HEK293T (cell line): ENCODE measurements around the gene C15orf61.
A peak's percentile ranks its signal among the peaks of the same experiment; 100 is the strongest.

ENCODE experiments used
- CTCF ChIA-PET: fragments of 350-600 bp; formaldehyde crosslinking; extraction: SDS; loops from one replicate; lab custom pipeline; 2021; ENCODE audit warnings: antibody characterized with exemption, inconsistent platforms; lab: Yijun Ruan, JAX
- POLR2A ChIA-PET: fragments of 350-600 bp; formaldehyde crosslinking; extraction: SDS; loops from one replicate; lab custom pipeline; 2020; ENCODE audit warnings: antibody characterized with exemption, inconsistent platforms; lab: Yijun Ruan, JAX
- DNase-seq: peaks from one replicate; pipeline ENCODE4 v3.0.0; 2012; ENCODE audit warnings: mixed read lengths; ENCODE audit errors: extremely low spot score
- ARNT ChIP-seq: fragments of 450-650 bp; IDR thresholded peaks from 2 replicates; pipeline ENCODE4 v1.6.1; 2017; ENCODE audit warnings: mild to moderate bottlenecking
- BHLHE40 ChIP-seq: fragments of 450-650 bp; IDR thresholded peaks from 2 replicates; pipeline ENCODE4 v1.6.1; 2016; ENCODE audit warnings: mild to moderate bottlenecking, moderate library complexity, borderline replicate concordance
- CTBP1 ChIP-seq: fragments of 450-650 bp; IDR thresholded peaks from 2 replicates; pipeline ENCODE4 v1.6.1; 2016; ENCODE audit warnings: borderline replicate concordance
- ELF4 ChIP-seq: fragments of 450-650 bp; IDR thresholded peaks from 2 replicates; pipeline ENCODE4 v1.6.1; 2017; ENCODE audit warnings: antibody characterized with exemption
- FOXA1 ChIP-seq: fragments of 450-650 bp; IDR thresholded peaks from 2 replicates; pipeline ENCODE4 v1.6.1; 2016; ENCODE audit warnings: mild to moderate bottlenecking
- FOXK2 ChIP-seq: fragments of 450-650 bp; IDR thresholded peaks from 2 replicates; pipeline ENCODE4 v1.6.1; 2016; ENCODE audit warnings: mild to moderate bottlenecking
- FOXM1 ChIP-seq: fragments of 450-650 bp; IDR thresholded peaks from 2 replicates; pipeline ENCODE4 v1.6.1; 2017; ENCODE audit warnings: mild to moderate bottlenecking, borderline replicate concordance
- HDGF ChIP-seq: fragments of 450-650 bp; IDR thresholded peaks from 2 replicates; pipeline ENCODE4 v1.6.1; 2017; ENCODE audit warnings: antibody characterized with exemption, borderline replicate concordance
- L3MBTL2 ChIP-seq: fragments of 450-650 bp; conservative IDR thresholded peaks from 2 replicates; pipeline ENCODE4 v1.6.1; 2016; ENCODE audit warnings: mild to moderate bottlenecking
- LEF1 ChIP-seq: fragments of 450-650 bp; IDR thresholded peaks from 2 replicates; pipeline ENCODE4 v1.6.1; 2017; ENCODE audit warnings: mild to moderate bottlenecking, borderline replicate concordance
- NFRKB ChIP-seq: fragments of 450-650 bp; IDR thresholded peaks from 2 replicates; pipeline ENCODE4 v1.6.1; 2016; ENCODE audit warnings: mild to moderate bottlenecking, moderate library complexity
- SP1 ChIP-seq: fragments of 450-650 bp; IDR thresholded peaks from 2 replicates; pipeline ENCODE4 v1.6.1; 2017
- SUZ12 ChIP-seq: fragments of 450-650 bp; IDR thresholded peaks from 2 replicates; pipeline ENCODE4 v1.6.1; 2016; ENCODE audit warnings: mild to moderate bottlenecking
- TARDBP ChIP-seq: fragments of 450-650 bp; IDR thresholded peaks from 2 replicates; pipeline ENCODE4 v1.6.1; 2016
- ZNF384 ChIP-seq: fragments of 450-650 bp; IDR thresholded peaks from 2 replicates; pipeline ENCODE4 v1.6.1; 2016
- TF ChIP-seq, protein P1 (sequence below): fragments of 450-650 bp; IDR thresholded peaks from 2 replicates; pipeline ENCODE4 v1.6.1; 2016

The C15orf61 gene

DNA sequence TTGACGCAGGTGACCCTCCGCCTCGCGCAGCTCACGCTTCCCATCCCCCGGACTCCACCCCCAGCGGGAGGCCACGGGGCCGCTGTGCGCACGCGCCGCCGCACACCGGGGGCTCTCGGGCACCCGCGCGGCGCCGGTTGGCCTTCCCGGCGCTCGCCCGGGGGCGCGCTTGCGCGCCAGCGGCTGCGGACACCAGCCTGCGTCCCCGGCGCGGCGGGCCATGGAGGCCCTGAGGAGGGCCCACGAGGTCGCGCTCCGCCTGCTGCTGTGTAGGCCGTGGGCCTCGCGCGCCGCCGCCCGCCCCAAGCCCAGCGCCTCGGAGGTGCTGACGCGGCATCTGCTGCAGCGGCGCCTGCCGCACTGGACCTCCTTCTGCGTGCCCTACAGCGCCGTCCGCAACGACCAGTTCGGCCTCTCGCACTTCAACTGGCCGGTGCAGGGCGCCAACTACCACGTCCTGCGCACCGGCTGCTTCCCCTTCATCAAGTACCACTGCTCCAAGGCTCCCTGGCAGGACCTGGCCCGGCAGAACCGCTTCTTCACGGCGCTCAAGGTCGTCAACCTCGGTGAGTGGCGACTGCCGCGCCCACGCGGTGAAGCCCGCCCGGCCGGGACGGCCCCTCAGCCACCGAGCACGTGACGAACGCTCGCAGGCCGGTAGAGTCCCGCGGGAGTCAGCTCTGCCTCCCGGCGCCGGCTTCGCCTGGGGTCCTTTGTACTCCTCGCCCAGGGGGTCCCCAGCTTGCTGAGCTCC is at the start of gene C15orf61:
Gene C15orf61 (plus strand): TSS at position 103 of the 754 bp plus-strand sequence. CDS start 118 bp downstream, at position 221.
- POLR2A ChIA-PET: interaction anchor here (0.6 to 2.6 kb wide), 21 partner anchors 8 to 819 kb away, joined by 3 to 22 read pairs (median 3); partner anchors contain the start of genes MAP2K5 and SMAD6
- DNase-seq: peak; percentile 82
- no peak for TF ChIP-seq FOXK2
- TF ChIP-seq FOXM1: peak; percentile 66; the same call in 1 of the 2 replicates
- TF ChIP-seq LEF1: peak; percentile 79; the same call in 1 of the 2 replicates
- peak; percentile 99 for TF ChIP-seq L3MBTL2
- CTCF ChIA-PET: interaction anchor here (0.6 to 0.9 kb wide), 2 partner anchors 20 to 315 kb away, joined by 3 read pairs; no protein-coding TSS in a partner anchor

DNA sequence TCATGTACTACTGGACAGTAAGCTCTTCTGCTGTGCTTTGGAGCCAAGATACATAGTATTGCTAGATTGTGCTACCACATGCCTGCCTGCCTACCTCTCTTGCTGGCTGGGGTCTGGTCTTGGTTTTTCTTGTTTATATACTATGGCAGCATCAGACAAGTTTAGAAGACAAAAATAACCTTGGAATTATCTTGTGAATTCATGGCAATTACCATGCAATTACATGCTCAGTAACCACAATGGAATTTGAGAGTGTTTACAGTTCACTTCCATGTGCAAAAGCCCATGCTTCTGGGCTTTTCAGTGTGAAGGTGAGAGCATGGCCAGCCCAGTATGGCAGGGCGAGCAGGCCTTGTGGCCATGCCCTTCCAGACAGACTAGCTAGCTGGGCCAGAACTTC is 48.0 kb upstream of the C15orf61 start:
- POLR2A ChIA-PET: no interaction called here
- CTCF ChIA-PET: interaction anchor here (0.7 kb wide), 1 partner anchor 363 kb away, joined by 3 read pairs; no protein-coding TSS in a partner anchor
- no peak for DNase-seq
- TF ChIP-seq L3MBTL2 (no peak), SP1 (no peak), ELF4 (no peak), ARNT (no peak), LEF1 (no peak), HDGF (no peak), FOXM1 (no peak), ZNF384 (no peak), SUZ12 (no peak), CTBP1 (no peak), NFRKB (no peak)
- TF ChIP-seq, protein P1, sequence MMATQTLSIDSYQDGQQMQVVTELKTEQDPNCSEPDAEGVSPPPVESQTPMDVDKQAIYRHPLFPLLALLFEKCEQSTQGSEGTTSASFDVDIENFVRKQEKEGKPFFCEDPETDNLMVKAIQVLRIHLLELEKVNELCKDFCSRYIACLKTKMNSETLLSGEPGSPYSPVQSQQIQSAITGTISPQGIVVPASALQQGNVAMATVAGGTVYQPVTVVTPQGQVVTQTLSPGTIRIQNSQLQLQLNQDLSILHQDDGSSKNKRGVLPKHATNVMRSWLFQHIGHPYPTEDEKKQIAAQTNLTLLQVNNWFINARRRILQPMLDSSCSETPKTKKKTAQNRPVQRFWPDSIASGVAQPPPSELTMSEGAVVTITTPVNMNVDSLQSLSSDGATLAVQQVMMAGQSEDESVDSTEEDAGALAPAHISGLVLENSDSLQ: no peak

- POLR2A ChIA-PET: no interaction called here
- no peak for DNase-seq
- TF ChIP-seq ZNF384 (no peak), TARDBP (no peak), FOXM1 (no peak), ELF4 (no peak), SUZ12 (no peak), ARNT (no peak), SP1 (no peak)
- CTCF ChIA-PET: no interaction called here
These were observed 46.4 kb upstream of the C15orf61 start for GRCh38 chr15:67474405-67475110.

GRCh38 chr15:67479781-67480505 is 41.0 kb upstream of the C15orf61 start:
- ChIA-PET CTCF (no interaction called here), POLR2A (no interaction called here)
- TF ChIP-seq ARNT (no peak), TARDBP (no peak), L3MBTL2 (no peak), NFRKB (no peak), FOXM1 (no peak), CTBP1 (no peak), FOXA1 (no peak), ELF4 (no peak), SUZ12 (no peak), BHLHE40 (no peak), SP1 (no peak), FOXK2 (no peak), ZNF384 (no peak), LEF1 (no peak), HDGF (no peak)
- TF ChIP-seq, protein P1: no peak
- no peak for DNase-seq

DNA sequence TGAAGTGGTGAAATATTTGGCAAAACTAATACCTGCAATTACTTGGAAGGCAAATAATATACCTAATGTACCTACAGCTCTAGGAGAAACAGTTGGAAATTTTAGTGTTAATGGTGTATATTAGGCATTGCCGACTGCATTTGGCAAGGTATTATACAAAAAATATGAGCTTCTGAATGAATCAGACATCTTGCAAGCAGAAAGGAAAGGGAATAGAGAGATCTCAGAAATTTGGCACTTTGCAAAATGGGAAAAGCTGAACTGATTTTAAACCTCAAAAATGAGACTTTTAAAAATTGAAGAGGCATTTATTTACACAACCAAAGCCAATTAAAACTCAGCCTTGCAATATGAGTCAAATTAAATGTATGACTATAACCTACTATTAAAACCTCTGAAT is 40.2 kb upstream of the C15orf61 start:
- ChIA-PET POLR2A (no interaction called here), CTCF (no interaction called here)
- DNase-seq: no peak
- no peak for TF ChIP-seq ARNT
- no peak for TF ChIP-seq HDGF
- no peak for TF ChIP-seq SP1
- no peak for TF ChIP-seq TARDBP
- TF ChIP-seq, protein P1: no peak
- TF ChIP-seq LEF1: no peak
- TF ChIP-seq NFRKB: no peak

- no peak for DNase-seq
- no peak for TF ChIP-seq FOXM1
- TF ChIP-seq LEF1: no peak
- no peak for TF ChIP-seq HDGF
- TF ChIP-seq ARNT: no peak
- no peak for TF ChIP-seq ELF4
- TF ChIP-seq ZNF384: no peak
- no peak for TF ChIP-seq TARDBP
- no peak for TF ChIP-seq SP1
- TF ChIP-seq NFRKB: no peak
- no peak for TF ChIP-seq FOXA1
- TF ChIP-seq FOXK2: no peak
- no peak for TF ChIP-seq BHLHE40
- no peak for TF ChIP-seq CTBP1
- TF ChIP-seq, protein P1: no peak
- TF ChIP-seq L3MBTL2: no peak
- no peak for TF ChIP-seq SUZ12
- CTCF ChIA-PET: no interaction called here
- POLR2A ChIA-PET: no interaction called here
These were observed 39.3 kb upstream of the C15orf61 start for GRCh38 chr15:67481680-67482079.
